Fibroblast of skin of right biceps (primary cell): Measurements from ENCODE around the gene DPY19L2.

ENCODE experiments used
- DNase-seq: peaks from one replicate; pipeline ENCODE4 v3.0.0-alpha.2; 2013

DPY19L2 gene

GRCh38 chr12:63521706-63522105 is 146.6 kb downstream of the DPY19L2 start:
- no peak for DNase-seq
